Neural cell (in vitro differentiated cells): ENCODE measurements around the gene TRA2A. TPM values are rescaled to one million over a fixed set of nuclear protein-coding genes. Genes with fewer than 3 reads are reported as not detected.

Experiments
- H2AFZ ChIP-seq: fragments of 200-600, 300-800 bp; sonication (generic), shearing (Covaris generic); 2 replicates; pipeline ENCODE4 v1.6.0; 2014; ENCODE audit warnings: low read depth, mild to moderate bottlenecking, antibody characterized with exemption, low read length, moderate library complexity
- H3F3A ChIP-seq: fragments of 200-600 bp; shearing (Covaris generic); 2 replicates; pipeline ENCODE4 v1.6.1; 2016; ENCODE audit warnings: mild to moderate bottlenecking, moderate library complexity, mixed read lengths, antibody characterized with exemption, low read length; ENCODE audit not compliant: insufficient read depth, poor library complexity, severe bottlenecking
- H3K27ac ChIP-seq: fragments of 200-600, 300-800 bp; sonication (generic), shearing (Covaris generic); 2 replicates; pipeline ENCODE4 v1.5.1; 2014; ENCODE audit warnings: mild to moderate bottlenecking, low read length, moderate library complexity
- H3K27me3 ChIP-seq: fragments of 300-800, 200-600 bp; sonication (generic), shearing (Covaris generic); 2 replicates; pipeline ENCODE4 v1.6.0; 2014; ENCODE audit warnings: mild to moderate bottlenecking, low read depth, low read length, moderate library complexity; ENCODE audit not compliant: insufficient read depth
- H3K36me3 ChIP-seq: fragments of 300-800, 200-600 bp; sonication (generic), shearing (Covaris generic); 2 replicates; pipeline ENCODE4 v1.5.1; 2014; ENCODE audit warnings: mild to moderate bottlenecking, antibody characterized with exemption, low read length, moderate library complexity; ENCODE audit not compliant: insufficient read depth
- H3K4me2 ChIP-seq: fragments of 300-800, 200-600 bp; sonication (generic), shearing (Covaris generic); 2 replicates; pipeline ENCODE4 v1.6.0; 2014; ENCODE audit warnings: mild to moderate bottlenecking, low read length
- H3K4me3 ChIP-seq: fragments of 300-800, 200-600 bp; sonication (generic), shearing (Covaris generic); 2 replicates; pipeline ENCODE4 v1.5.1; 2014; ENCODE audit warnings: mild to moderate bottlenecking, low read length, moderate library complexity
- H3K79me2 ChIP-seq: fragments of 200-600 bp; shearing (Covaris generic); replicated peaks from 2 replicates; pipeline ENCODE4 v1.6.0; 2014; ENCODE audit warnings: mild to moderate bottlenecking, low read length, moderate library complexity; ENCODE audit not compliant: insufficient read depth
- H3K9ac ChIP-seq: fragments of 300-800, 200-600 bp; sonication (generic), shearing (Covaris generic); 2 replicates; pipeline ENCODE4 v1.6.1; 2016; ENCODE audit warnings: mild to moderate bottlenecking, low read length, mixed read lengths
- H3K9me2 ChIP-seq: fragments of 200-600 bp; shearing (Covaris generic); 2 replicates; pipeline ENCODE4 v1.6.1; 2016; ENCODE audit warnings: mild to moderate bottlenecking, low read length, mixed read lengths; ENCODE audit not compliant: insufficient read depth
- H3K9me3 ChIP-seq: fragments of 200-600, 300-800 bp; sonication (generic), shearing (Covaris generic); 2 replicates; pipeline ENCODE4 v1.6.1; 2016; ENCODE audit warnings: mild to moderate bottlenecking, mixed run types, low read length, moderate library complexity, mixed read lengths
- H4K20me1 ChIP-seq: fragments of 200-600 bp; shearing (Covaris generic); 2 replicates; pipeline ENCODE4 v1.6.1; 2016; ENCODE audit warnings: mild to moderate bottlenecking, mixed run types; ENCODE audit not compliant: insufficient read depth
- EP300 ChIP-seq: fragments of 450-650 bp; conservative IDR thresholded peaks from 2 replicates; pipeline ENCODE4 v1.6.1; 2014; ENCODE audit warnings: antibody characterized with exemption, mild to moderate bottlenecking, moderate library complexity; ENCODE audit not compliant: poor library complexity, severe bottlenecking
- EZH2 ChIP-seq: fragments of 200-600, 300-800 bp; shearing (Covaris generic), sonication (generic); IDR thresholded peaks from 2 replicates; pipeline ENCODE4 v1.6.1; 2014; ENCODE audit warnings: antibody characterized with exemption, low read length, borderline replicate concordance, mild to moderate bottlenecking; ENCODE audit not compliant: insufficient read depth, poor library complexity, severe bottlenecking
- MXI1 ChIP-seq: fragments of 450-650 bp; conservative IDR thresholded peaks from 2 replicates; pipeline ENCODE4 v1.6.1; 2014; ENCODE audit warnings: antibody characterized with exemption, mild to moderate bottlenecking; ENCODE audit not compliant: poor library complexity, severe bottlenecking
- POLR2AphosphoS5 ChIP-seq: IDR thresholded peaks from 2 replicates; pipeline ENCODE4 v1.6.1; 2012
- RAD21 ChIP-seq: fragments of 450-650 bp; conservative IDR thresholded peaks from 2 replicates; pipeline ENCODE4 v1.6.1; 2014; ENCODE audit warnings: antibody characterized with exemption, mild to moderate bottlenecking, moderate library complexity
- SMC3 ChIP-seq: fragments of 450-650 bp; conservative IDR thresholded peaks from 2 replicates; pipeline ENCODE4 v1.6.1; 2014; ENCODE audit warnings: antibody characterized with exemption, mild to moderate bottlenecking, moderate library complexity; ENCODE audit not compliant: poor library complexity
- TAF1 ChIP-seq: IDR thresholded peaks from 2 replicates; pipeline ENCODE4 v1.6.1; 2012; ENCODE audit warnings: low read depth
- polyA plus RNA-seq: library from polyadenylated mRNA; depleted of rRNA; stranded (reverse); fragments of >200 nt; gene quantifications from 2 replicates; pipeline ENCODE4 v1.2.3, GENCODE V29; 2014
- TF ChIP-seq, protein P1 (sequence below): fragments of 450-650 bp; IDR thresholded peaks from 2 replicates; pipeline ENCODE4 v1.5.1; 2014; ENCODE audit warnings: antibody characterized with exemption, mild to moderate bottlenecking, moderate library complexity; ENCODE audit not compliant: poor library complexity, severe bottlenecking
- TF ChIP-seq, protein P2 (sequence below): IDR thresholded peaks from 2 replicates; pipeline ENCODE4 v1.6.1; 2012; ENCODE audit warnings: borderline replicate concordance

Gene TRA2A
- polyA plus RNA-seq, 1 donor from 2014 or later, result 188 TPM

- no peaks in the 10 kb centered on the region for H3K27me3 ChIP-seq
- peak within 1 kb of the TSS; percentile 58 for H2AFZ ChIP-seq
- H3K79me2 ChIP-seq, result peaks cover 77% of the 10 kb centered on the region
- peak within 1 kb of the TSS; percentile 84 for H3K9ac ChIP-seq
- H3F3A ChIP-seq, result peaks cover 17% of the 10 kb centered on the region
- no peaks in the 10 kb centered on the region for H3K9me3 ChIP-seq
- peak within 1 kb of the TSS; percentile 94 for H3K4me2 ChIP-seq
- H3K27ac ChIP-seq, result peak within 1 kb of the TSS; percentile 85
- no peaks in the 10 kb centered on the region for H3K9me2 ChIP-seq
- peak within 1 kb of the TSS; percentile 84 for H3K4me3 ChIP-seq
- no peaks in the 10 kb centered on the region for H3K36me3 ChIP-seq
- TF ChIP-seq SMC3, result no peak
- TF ChIP-seq, protein P1, sequence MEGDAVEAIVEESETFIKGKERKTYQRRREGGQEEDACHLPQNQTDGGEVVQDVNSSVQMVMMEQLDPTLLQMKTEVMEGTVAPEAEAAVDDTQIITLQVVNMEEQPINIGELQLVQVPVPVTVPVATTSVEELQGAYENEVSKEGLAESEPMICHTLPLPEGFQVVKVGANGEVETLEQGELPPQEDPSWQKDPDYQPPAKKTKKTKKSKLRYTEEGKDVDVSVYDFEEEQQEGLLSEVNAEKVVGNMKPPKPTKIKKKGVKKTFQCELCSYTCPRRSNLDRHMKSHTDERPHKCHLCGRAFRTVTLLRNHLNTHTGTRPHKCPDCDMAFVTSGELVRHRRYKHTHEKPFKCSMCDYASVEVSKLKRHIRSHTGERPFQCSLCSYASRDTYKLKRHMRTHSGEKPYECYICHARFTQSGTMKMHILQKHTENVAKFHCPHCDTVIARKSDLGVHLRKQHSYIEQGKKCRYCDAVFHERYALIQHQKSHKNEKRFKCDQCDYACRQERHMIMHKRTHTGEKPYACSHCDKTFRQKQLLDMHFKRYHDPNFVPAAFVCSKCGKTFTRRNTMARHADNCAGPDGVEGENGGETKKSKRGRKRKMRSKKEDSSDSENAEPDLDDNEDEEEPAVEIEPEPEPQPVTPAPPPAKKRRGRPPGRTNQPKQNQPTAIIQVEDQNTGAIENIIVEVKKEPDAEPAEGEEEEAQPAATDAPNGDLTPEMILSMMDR, result no peak
- peak; percentile 81 for TF ChIP-seq MXI1
- TF ChIP-seq, protein P2, sequence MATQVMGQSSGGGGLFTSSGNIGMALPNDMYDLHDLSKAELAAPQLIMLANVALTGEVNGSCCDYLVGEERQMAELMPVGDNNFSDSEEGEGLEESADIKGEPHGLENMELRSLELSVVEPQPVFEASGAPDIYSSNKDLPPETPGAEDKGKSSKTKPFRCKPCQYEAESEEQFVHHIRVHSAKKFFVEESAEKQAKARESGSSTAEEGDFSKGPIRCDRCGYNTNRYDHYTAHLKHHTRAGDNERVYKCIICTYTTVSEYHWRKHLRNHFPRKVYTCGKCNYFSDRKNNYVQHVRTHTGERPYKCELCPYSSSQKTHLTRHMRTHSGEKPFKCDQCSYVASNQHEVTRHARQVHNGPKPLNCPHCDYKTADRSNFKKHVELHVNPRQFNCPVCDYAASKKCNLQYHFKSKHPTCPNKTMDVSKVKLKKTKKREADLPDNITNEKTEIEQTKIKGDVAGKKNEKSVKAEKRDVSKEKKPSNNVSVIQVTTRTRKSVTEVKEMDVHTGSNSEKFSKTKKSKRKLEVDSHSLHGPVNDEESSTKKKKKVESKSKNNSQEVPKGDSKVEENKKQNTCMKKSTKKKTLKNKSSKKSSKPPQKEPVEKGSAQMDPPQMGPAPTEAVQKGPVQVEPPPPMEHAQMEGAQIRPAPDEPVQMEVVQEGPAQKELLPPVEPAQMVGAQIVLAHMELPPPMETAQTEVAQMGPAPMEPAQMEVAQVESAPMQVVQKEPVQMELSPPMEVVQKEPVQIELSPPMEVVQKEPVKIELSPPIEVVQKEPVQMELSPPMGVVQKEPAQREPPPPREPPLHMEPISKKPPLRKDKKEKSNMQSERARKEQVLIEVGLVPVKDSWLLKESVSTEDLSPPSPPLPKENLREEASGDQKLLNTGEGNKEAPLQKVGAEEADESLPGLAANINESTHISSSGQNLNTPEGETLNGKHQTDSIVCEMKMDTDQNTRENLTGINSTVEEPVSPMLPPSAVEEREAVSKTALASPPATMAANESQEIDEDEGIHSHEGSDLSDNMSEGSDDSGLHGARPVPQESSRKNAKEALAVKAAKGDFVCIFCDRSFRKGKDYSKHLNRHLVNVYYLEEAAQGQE, result peak; percentile 22
- TF ChIP-seq RAD21, result no peak
- TF ChIP-seq TAF1, result peak; percentile 42
- TF ChIP-seq EZH2, result no peak
- TF ChIP-seq POLR2AphosphoS5, result peak; percentile 36
- peak; percentile 49 for TF ChIP-seq EP300
- peaks cover 4% of the 10 kb centered on the region for H4K20me1 ChIP-seq
Measured at GRCh38 chr7:23470330-23471105, 61.3 kb downstream of the TRA2A start, which contains the start of gene IGF2BP3. Gene IGF2BP3 (minus strand): TSS chr7:23470491. CDS start chr7:23470110, 381 bp downstream.

- no peaks in the 10 kb centered on the region for H3K9me2 ChIP-seq
- H3K36me3 ChIP-seq, result no peaks in the 10 kb centered on the region
- no peaks in the 10 kb centered on the region for H3K27me3 ChIP-seq
- no peaks in the 10 kb centered on the region for H3K9me3 ChIP-seq
- peaks cover 17% of the 10 kb centered on the region for H3F3A ChIP-seq
- peaks cover 77% of the 10 kb centered on the region for H3K79me2 ChIP-seq
- peak overlapping the region; percentile 85 for H3K27ac ChIP-seq
- H4K20me1 ChIP-seq, result peaks cover 4% of the 10 kb centered on the region
- peak overlapping the region; percentile 84 for H3K9ac ChIP-seq
- peak overlapping the region; percentile 71 for H3K4me2 ChIP-seq
- peak overlapping the region; percentile 84 for H3K4me3 ChIP-seq
- TF ChIP-seq, protein P1, result no peak
- TF ChIP-seq EZH2 (no peak), TAF1 (no peak), MXI1 (no peak), SMC3 (no peak), POLR2AphosphoS5 (no peak), RAD21 (no peak), EP300 (no peak)
- TF ChIP-seq, protein P2, result no peak
- peak overlapping the region; percentile 58 for H2AFZ ChIP-seq
Measured at GRCh38 chr7:23469961-23470250, 61.9 kb downstream of the TRA2A start.
